ENCODE results near the gene DEDD2.

GRCh38 chr19:42235181-42235580 is 17.7 kb upstream of the DEDD2 start:
- TF ChIP-seq CTCF (IDR thresholded peaks at IDR 0.05) (no peak), POLR2A (IDR thresholded peaks at IDR 0.05) (no peak), POLR2AphosphoS5 (IDR thresholded peaks at IDR 0.05) (no peak), EP300 (IDR thresholded peaks at IDR 0.05) (no peak)
